Measurements from ENCODE around the gene FOXE3.

DNA sequence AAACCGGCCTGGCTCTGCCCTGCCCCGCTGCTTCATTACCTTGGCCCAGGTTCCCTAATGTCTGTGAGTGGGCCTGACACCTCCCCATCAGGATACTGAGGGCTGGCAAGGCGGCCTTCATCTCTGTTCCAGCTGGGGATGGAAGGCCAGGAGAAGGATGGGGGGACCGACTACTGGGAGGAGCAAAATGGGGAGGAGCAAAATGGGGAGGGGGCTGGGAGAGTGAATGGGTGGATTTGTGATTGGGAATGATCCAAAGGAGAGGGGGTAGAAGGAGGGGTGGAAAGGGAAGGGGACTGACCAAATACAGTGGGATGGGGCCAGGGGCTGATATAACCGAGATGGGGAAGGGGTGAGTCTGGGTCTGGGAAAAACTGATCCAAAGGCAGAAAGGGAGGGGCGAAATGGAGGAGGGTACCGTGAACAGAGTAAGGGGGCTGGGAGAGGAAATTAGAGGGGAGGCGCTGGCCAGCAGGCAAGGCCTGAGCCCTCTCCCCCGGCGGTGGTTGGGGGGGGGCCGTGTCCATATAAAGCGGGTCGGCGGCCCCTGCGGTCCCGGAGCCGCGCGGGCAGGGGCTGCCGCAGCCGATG is at the start of gene FOXE3:
- TF ChIP-seq, protein P1, sequence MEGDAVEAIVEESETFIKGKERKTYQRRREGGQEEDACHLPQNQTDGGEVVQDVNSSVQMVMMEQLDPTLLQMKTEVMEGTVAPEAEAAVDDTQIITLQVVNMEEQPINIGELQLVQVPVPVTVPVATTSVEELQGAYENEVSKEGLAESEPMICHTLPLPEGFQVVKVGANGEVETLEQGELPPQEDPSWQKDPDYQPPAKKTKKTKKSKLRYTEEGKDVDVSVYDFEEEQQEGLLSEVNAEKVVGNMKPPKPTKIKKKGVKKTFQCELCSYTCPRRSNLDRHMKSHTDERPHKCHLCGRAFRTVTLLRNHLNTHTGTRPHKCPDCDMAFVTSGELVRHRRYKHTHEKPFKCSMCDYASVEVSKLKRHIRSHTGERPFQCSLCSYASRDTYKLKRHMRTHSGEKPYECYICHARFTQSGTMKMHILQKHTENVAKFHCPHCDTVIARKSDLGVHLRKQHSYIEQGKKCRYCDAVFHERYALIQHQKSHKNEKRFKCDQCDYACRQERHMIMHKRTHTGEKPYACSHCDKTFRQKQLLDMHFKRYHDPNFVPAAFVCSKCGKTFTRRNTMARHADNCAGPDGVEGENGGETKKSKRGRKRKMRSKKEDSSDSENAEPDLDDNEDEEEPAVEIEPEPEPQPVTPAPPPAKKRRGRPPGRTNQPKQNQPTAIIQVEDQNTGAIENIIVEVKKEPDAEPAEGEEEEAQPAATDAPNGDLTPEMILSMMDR (IDR thresholded peaks at IDR 0.05), result no peak
- TF ChIP-seq, protein P2, sequence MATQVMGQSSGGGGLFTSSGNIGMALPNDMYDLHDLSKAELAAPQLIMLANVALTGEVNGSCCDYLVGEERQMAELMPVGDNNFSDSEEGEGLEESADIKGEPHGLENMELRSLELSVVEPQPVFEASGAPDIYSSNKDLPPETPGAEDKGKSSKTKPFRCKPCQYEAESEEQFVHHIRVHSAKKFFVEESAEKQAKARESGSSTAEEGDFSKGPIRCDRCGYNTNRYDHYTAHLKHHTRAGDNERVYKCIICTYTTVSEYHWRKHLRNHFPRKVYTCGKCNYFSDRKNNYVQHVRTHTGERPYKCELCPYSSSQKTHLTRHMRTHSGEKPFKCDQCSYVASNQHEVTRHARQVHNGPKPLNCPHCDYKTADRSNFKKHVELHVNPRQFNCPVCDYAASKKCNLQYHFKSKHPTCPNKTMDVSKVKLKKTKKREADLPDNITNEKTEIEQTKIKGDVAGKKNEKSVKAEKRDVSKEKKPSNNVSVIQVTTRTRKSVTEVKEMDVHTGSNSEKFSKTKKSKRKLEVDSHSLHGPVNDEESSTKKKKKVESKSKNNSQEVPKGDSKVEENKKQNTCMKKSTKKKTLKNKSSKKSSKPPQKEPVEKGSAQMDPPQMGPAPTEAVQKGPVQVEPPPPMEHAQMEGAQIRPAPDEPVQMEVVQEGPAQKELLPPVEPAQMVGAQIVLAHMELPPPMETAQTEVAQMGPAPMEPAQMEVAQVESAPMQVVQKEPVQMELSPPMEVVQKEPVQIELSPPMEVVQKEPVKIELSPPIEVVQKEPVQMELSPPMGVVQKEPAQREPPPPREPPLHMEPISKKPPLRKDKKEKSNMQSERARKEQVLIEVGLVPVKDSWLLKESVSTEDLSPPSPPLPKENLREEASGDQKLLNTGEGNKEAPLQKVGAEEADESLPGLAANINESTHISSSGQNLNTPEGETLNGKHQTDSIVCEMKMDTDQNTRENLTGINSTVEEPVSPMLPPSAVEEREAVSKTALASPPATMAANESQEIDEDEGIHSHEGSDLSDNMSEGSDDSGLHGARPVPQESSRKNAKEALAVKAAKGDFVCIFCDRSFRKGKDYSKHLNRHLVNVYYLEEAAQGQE (IDR thresholded peaks at IDR 0.05; ENCODE audit: insufficient read depth in 1 of 2, low read depth in 2 of 2, low read length in 1 of 2), result no peak
- TF ChIP-seq SIN3A (IDR thresholded peaks at IDR 0.05; ENCODE audit: borderline replicate concordance, insufficient read depth, low read depth, low read length), result no peak
- no peak for TF ChIP-seq POLR2AphosphoS5 (IDR thresholded peaks at IDR 0.05; ENCODE audit: low read depth, low read length)
